Activated CD8-positive, alpha-beta T cell treated with anti-CD3 and anti-CD28 coated beads, Interleukin-2, amount 10 ng/mL, durations not matched to agents 7 days and 5 days (primary cell): ENCODE data around the gene LMO7. TPM values are rescaled to one million over a fixed set of nuclear protein-coding genes. Genes with fewer than 3 reads are reported as not detected.
A peak's percentile ranks its signal among the peaks of the same experiment; 100 is the strongest.

Experiments used
- ATAC-seq: fragments of 150-1000 bp; cut with Tn5 transposase; one replicate; pipeline ENCODE4 v1.10.0; 2021; ENCODE audit warnings: moderate library complexity
- CTCF ChIA-PET: fragments of 350-600 bp; sonication (Branson Sonifier 250); formaldehyde crosslinking; loops from one replicate; lab custom pipeline; 2021; ENCODE audit warnings: antibody characterized with exemption; lab: Charles Lee
- POLR2A ChIA-PET: fragments of 350-600 bp; sonication (Branson Sonifier 250); formaldehyde crosslinking; loops from one replicate; lab custom pipeline; 2021; ENCODE audit warnings: antibody characterized with exemption; lab: Charles Lee
- DNase-seq: peaks from one replicate; pipeline ENCODE4 v3.0.0-alpha.2; 2020
- H3K27ac Mint-ChIP-seq: one replicate; pipeline ENCODE4 v1.8.0; 2021; ENCODE audit warnings: mild to moderate bottlenecking, mixed read lengths
- H3K27me3 Mint-ChIP-seq: one replicate; pipeline ENCODE4 v1.8.0; 2021; ENCODE audit warnings: low read depth, mixed read lengths
- H3K36me3 Mint-ChIP-seq: one replicate; pipeline ENCODE4 v1.8.0; 2021; ENCODE audit warnings: low read depth, mixed read lengths
- H3K4me1 Mint-ChIP-seq: one replicate; pipeline ENCODE4 v1.8.0; 2021; ENCODE audit warnings: low read depth, mixed read lengths
- H3K4me3 Mint-ChIP-seq: one replicate; pipeline ENCODE4 v1.8.0; 2021; ENCODE audit warnings: mild to moderate bottlenecking, mixed read lengths
- H3K9me3 Mint-ChIP-seq: one replicate; pipeline ENCODE4 v1.8.0; 2022; ENCODE audit warnings: mixed read lengths; ENCODE audit not compliant: insufficient read depth
- total RNA-seq, 2 experiments: library from RNA; stranded (reverse); gene quantifications; one replicate each; pipeline ENCODE4 v1.2.3, GENCODE V29; 2021

The LMO7 gene
- total RNA-seq, 2 experiments from 2014 or later: 12.5 to 13.8 TPM

DNA sequence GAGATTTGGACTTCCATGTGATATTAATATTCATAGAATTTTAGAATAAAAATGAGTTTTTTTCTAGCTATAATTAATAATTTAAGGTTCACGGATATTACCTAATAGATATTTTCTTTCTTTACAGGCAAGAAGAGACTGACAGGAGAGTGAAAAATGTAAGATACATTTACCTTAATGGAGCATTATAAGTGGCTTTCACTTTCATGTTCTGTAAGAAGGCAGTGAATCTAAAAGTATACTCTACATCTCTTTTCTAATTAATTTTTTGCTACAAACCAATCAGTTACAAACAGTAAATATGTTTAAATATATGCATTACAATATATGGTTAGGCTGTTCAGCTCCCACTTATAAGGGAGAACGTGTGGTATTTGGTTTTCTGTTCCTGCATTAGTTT lies 159.1 kb downstream of the LMO7 start:
- H3K36me3 Mint-ChIP-seq: peaks cover 3% of the 10 kb centered on the region
- H3K9me3 Mint-ChIP-seq: no peaks in the 10 kb centered on the region
- H3K27ac Mint-ChIP-seq: no peak overlapping the region
- no peak for DNase-seq
- peaks cover 8% of the 10 kb centered on the region for H3K4me1 Mint-ChIP-seq
- H3K4me3 Mint-ChIP-seq: no peak overlapping the region
- ATAC-seq: no peak
- ChIA-PET POLR2A (no interaction called here), CTCF (interaction anchor here (1.2 to 1.5 kb wide), 2 partner anchors 35 to 99 kb away, joined by 3 to 4 read pairs; no protein-coding TSS in a partner anchor)
- no peaks in the 10 kb centered on the region for H3K27me3 Mint-ChIP-seq

- no peak for ATAC-seq
- Mint-ChIP-seq H3K9me3 (no peaks in the 10 kb centered on the region), H3K4me3 (no peak overlapping the region), H3K4me1 (peaks cover 17% of the 10 kb centered on the region), H3K36me3 (peaks cover 6% of the 10 kb centered on the region), H3K27me3 (no peaks in the 10 kb centered on the region), H3K27ac (no peak overlapping the region)
- DNase-seq: no peak
- CTCF ChIA-PET: no interaction called here
- POLR2A ChIA-PET: no interaction called here
These were observed 160.7 kb downstream of the LMO7 start for GRCh38 chr13:75796825-75797224.

DNA sequence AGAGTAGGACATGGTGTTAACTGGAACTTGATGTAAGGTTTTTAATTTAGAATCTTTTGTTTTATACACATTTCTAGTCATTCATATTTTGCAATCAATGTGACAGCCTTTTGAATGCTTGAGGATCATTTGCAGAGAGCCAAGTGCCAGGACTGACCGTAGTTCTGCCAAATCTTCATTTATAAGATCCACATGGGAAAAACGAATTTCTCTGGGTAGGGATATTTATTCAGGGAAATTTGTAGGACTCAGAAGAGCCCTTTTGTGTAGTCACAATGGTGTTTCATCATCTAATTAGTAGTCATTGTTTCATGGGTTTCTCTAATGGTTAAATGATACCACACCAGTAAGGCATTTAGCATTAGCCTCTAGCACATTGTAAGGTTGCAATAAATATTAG lies 161.1 kb downstream of the LMO7 start:
- ChIA-PET CTCF (no interaction called here), POLR2A (no interaction called here)
- DNase-seq: no peak
- H3K27ac Mint-ChIP-seq: no peak overlapping the region
- no peak for ATAC-seq
- peaks cover 18% of the 10 kb centered on the region for H3K4me1 Mint-ChIP-seq
- H3K9me3 Mint-ChIP-seq: no peaks in the 10 kb centered on the region
- peaks cover 6% of the 10 kb centered on the region for H3K36me3 Mint-ChIP-seq
- H3K27me3 Mint-ChIP-seq: no peaks in the 10 kb centered on the region
- H3K4me3 Mint-ChIP-seq: no peak overlapping the region

DNA sequence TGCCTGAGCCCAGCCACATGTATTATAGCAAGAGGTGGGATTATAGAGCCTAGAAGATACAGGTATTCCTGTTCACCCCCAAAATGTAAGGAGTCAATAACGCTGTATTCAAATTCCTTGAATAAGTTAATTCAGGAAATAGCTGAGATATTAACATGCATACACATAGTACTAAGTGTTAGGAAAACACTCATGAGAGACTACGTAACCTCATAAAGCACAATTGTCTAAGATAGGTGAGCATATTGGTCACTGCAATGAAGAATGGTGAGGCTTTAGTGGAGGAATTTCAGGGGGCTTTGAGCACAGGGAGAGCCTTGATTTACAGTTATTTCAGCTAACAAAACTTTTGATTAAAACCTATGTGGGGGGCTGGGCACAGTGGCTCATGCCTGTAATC lies 161.6 kb downstream of the LMO7 start:
- H3K36me3 Mint-ChIP-seq: peaks cover 6% of the 10 kb centered on the region
- POLR2A ChIA-PET: no interaction called here
- no peak overlapping the region for H3K4me3 Mint-ChIP-seq
- no peaks in the 10 kb centered on the region for H3K27me3 Mint-ChIP-seq
- peaks cover 23% of the 10 kb centered on the region for H3K4me1 Mint-ChIP-seq
- ATAC-seq (no peak), DNase-seq (no peak)
- H3K27ac Mint-ChIP-seq: no peak overlapping the region
- H3K9me3 Mint-ChIP-seq: no peaks in the 10 kb centered on the region
- CTCF ChIA-PET: interaction anchor here (1.1 kb wide), 1 partner anchor 41 kb away, joined by 3 read pairs; no protein-coding TSS in a partner anchor

GRCh38 chr13:75798353-75799255 lies 162.5 kb downstream of the LMO7 start:
- Mint-ChIP-seq H3K27ac (no peak overlapping the region), H3K27me3 (no peaks in the 10 kb centered on the region), H3K9me3 (no peaks in the 10 kb centered on the region), H3K4me1 (peaks cover 31% of the 10 kb centered on the region), H3K36me3 (peaks cover 6% of the 10 kb centered on the region), H3K4me3 (no peak overlapping the region)
- CTCF ChIA-PET: interaction anchor here (0.9 to 2.8 kb wide), 4 partner anchors 11 to 103 kb away, joined by 3 to 11 read pairs (median 5); no protein-coding TSS in a partner anchor
- DNase-seq: no peak
- POLR2A ChIA-PET: no interaction called here
- no peak for ATAC-seq

GRCh38 chr13:75800545-75800944 lies 164.4 kb downstream of the LMO7 start:
- ATAC-seq (no peak), DNase-seq (no peak)
- ChIA-PET CTCF (interaction anchor here (1.7 to 2.8 kb wide), 2 partner anchors 40 to 105 kb away, joined by 6 to 11 read pairs; no protein-coding TSS in a partner anchor), POLR2A (no interaction called here)
- H3K36me3 Mint-ChIP-seq: peaks cover 6% of the 10 kb centered on the region
- H3K4me1 Mint-ChIP-seq: peaks cover 32% of the 10 kb centered on the region
- H3K27me3 Mint-ChIP-seq: no peaks in the 10 kb centered on the region
- H3K4me3 Mint-ChIP-seq: no peak overlapping the region
- H3K27ac Mint-ChIP-seq: peak overlapping the region; percentile 50
- H3K9me3 Mint-ChIP-seq: no peaks in the 10 kb centered on the region

DNA sequence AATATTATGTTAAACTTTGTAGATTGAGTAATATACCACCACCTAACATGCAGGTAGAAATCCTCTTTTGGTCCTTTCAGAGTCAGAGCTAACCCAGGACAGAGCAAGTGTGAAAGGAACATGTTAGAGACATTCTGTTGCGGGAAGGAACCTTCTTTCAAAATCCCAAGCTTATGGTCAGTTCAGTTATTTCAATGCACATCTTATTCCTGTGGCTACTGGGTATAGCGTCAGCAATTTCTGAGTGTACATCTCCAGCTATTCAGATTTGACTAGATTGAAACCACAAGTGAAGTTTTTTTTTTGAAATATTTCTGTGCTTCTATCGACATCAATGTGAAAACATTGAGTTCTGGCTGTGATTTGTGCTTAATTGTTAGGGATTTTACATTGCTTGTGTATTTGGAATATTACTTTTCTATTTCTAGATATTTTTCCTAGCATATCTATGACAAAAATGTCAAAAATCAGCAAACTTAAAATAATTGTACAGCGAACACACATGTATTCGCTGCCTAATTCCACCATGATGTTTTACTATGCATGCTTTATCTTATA lies 165.3 kb downstream of the LMO7 start:
- no peak for ATAC-seq
- CTCF ChIA-PET: interaction anchor here (1.0 kb wide), 1 partner anchor 106 kb away, joined by 5 read pairs; no protein-coding TSS in a partner anchor
- POLR2A ChIA-PET: no interaction called here
- Mint-ChIP-seq H3K27ac (no peak overlapping the region), H3K9me3 (no peaks in the 10 kb centered on the region), H3K27me3 (no peaks in the 10 kb centered on the region), H3K36me3 (peaks cover 4% of the 10 kb centered on the region), H3K4me1 (peaks cover 31% of the 10 kb centered on the region), H3K4me3 (no peak overlapping the region)
- DNase-seq: no peak

DNA sequence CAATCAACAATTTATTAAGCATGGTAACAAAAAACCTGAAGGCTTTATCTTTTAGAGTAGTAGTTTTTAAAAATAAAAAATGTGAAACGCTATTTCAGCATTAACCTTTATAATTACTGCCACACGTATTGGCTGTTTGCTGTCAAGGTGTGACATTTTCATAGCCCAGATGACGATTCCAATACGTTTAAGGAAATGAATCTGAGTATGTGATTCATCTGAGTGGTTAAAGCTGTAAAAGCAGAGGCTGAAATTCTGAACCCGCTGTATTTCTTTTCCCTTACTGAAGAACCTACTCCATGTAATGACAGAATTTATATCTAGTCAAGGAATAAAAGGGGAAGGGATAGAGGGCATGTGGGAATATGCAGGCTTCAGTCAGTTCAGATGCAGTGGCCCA lies 166.0 kb downstream of the LMO7 start:
- Mint-ChIP-seq H3K4me3 (no peak overlapping the region), H3K27me3 (no peaks in the 10 kb centered on the region), H3K27ac (peak overlapping the region; percentile 30), H3K36me3 (peaks cover 3% of the 10 kb centered on the region), H3K4me1 (peaks cover 31% of the 10 kb centered on the region), H3K9me3 (no peaks in the 10 kb centered on the region)
- CTCF ChIA-PET: interaction anchor here (1.1 to 1.9 kb wide), 2 partner anchors 41 to 107 kb away, joined by 5 to 14 read pairs; no protein-coding TSS in a partner anchor
- ATAC-seq: no peak
- no peak for DNase-seq
- POLR2A ChIA-PET: no interaction called here

DNA sequence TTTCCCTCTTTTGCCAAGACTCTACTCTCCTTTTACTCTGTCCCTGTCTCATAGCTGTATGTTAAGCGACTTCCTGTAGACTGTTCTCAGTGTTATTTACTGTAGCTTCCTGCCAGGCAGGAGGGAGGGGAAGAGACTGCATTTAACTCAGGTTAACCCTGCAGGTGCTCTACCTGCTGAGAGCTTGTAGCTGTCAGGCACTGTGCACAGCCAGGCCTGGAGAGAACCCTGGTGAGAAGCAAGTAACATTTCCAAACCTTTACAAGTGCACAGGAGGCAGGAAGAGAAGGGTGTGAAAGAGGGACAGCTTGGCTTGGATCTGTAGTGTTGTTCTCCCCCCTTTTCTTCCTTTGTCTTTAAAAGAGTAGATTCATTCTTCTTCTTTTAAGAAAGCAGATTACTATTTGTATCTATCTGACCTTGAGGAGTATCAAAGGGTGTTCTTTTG lies 167.1 kb downstream of the LMO7 start:
- POLR2A ChIA-PET: interaction anchor here (1.2 kb wide), 1 partner anchor 42 kb away, joined by 4 read pairs; no protein-coding TSS in a partner anchor
- CTCF ChIA-PET: interaction anchor here (1.1 to 1.9 kb wide), 3 partner anchors 19 to 108 kb away, joined by 5 to 14 read pairs (median 5); no protein-coding TSS in a partner anchor
- peaks cover 3% of the 10 kb centered on the region for H3K36me3 Mint-ChIP-seq
- peak; percentile 93 for ATAC-seq
- H3K4me1 Mint-ChIP-seq: peaks cover 31% of the 10 kb centered on the region
- peak; percentile 31 for DNase-seq
- H3K27ac Mint-ChIP-seq: peak overlapping the region; percentile 79
- H3K4me3 Mint-ChIP-seq: no peak overlapping the region
- H3K27me3 Mint-ChIP-seq: no peaks in the 10 kb centered on the region
- H3K9me3 Mint-ChIP-seq: no peaks in the 10 kb centered on the region

GRCh38 chr13:75804054-75804453 lies 167.9 kb downstream of the LMO7 start:
- DNase-seq: no peak
- no peak overlapping the region for H3K4me3 Mint-ChIP-seq
- H3K27me3 Mint-ChIP-seq: no peaks in the 10 kb centered on the region
- ChIA-PET CTCF (interaction anchor here (1.2 to 1.9 kb wide), 2 partner anchors 108 kb away, joined by 5 to 14 read pairs; no protein-coding TSS in a partner anchor), POLR2A (no interaction called here)
- ATAC-seq: no peak
- H3K27ac Mint-ChIP-seq: no peak overlapping the region
- peaks cover 26% of the 10 kb centered on the region for H3K4me1 Mint-ChIP-seq
- no peaks in the 10 kb centered on the region for H3K9me3 Mint-ChIP-seq
- H3K36me3 Mint-ChIP-seq: peaks cover 3% of the 10 kb centered on the region

GRCh38 chr13:75804605-75805004 lies 168.5 kb downstream of the LMO7 start:
- peaks cover 26% of the 10 kb centered on the region for H3K4me1 Mint-ChIP-seq
- no peak overlapping the region for H3K27ac Mint-ChIP-seq
- no peaks in the 10 kb centered on the region for H3K27me3 Mint-ChIP-seq
- ChIA-PET CTCF (interaction anchor here (1.2 to 1.7 kb wide), 2 partner anchors 66 to 109 kb away, joined by 4 to 5 read pairs; no protein-coding TSS in a partner anchor), POLR2A (no interaction called here)
- ATAC-seq: no peak
- H3K9me3 Mint-ChIP-seq: no peaks in the 10 kb centered on the region
- DNase-seq: no peak
- H3K4me3 Mint-ChIP-seq: no peak overlapping the region
- peaks cover 3% of the 10 kb centered on the region for H3K36me3 Mint-ChIP-seq
